Pulmonary artery endothelial cell (primary cell): ENCODE results near the gene AADACL3. TPM values are rescaled to one million over a fixed set of nuclear protein-coding genes. Genes with fewer than 3 reads are reported as not detected.
"Not testable (repeated sequence)": the region's sequence is repeated elsewhere in the genome, so short reads cannot be mapped to it uniquely, and the experiment has no call there.

Experiments
- DNase-seq: peaks from one replicate; pipeline ENCODE4 v3.0.0-alpha.2; 2011; ENCODE audit warnings: low read depth, low spot score
- total RNA-seq: library from RNA; depleted of rRNA; stranded (reverse); fragments of >200 nt; gene quantifications from 2 replicates; pipeline ENCODE4 v1.2.3, GENCODE V29; 2014

AADACL3 gene
- not detected in 2 replicates for total RNA-seq

DNA sequence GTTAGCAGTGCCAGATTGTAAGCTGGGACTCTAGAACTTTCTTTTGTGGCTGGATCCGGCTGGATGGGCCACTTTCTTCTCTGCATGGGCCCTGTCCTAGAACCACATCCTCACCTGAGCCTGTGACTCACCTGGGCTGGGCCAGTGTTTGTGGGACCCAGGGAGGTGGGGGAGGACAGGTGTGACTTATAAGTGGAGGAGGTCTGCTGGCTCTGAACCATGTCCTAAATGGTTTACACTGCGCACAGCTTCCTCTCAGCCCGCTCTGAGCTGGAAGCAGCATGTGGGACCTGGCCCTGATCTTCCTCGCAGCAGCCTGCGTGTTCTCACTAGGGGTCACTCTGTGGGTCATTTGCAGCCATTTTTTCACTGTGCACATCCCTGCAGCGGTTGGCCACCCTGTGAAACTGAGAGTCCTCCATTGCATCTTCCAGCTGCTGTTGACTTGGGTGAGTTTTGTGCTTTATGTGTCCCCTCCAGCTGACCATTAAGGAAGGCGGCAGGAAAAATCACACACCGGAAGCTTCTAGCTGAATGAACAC, at the start of gene AADACL3:
Gene AADACL3, plus strand, starts transcription at position 215 of the 542 bp plus-strand sequence. Its CDS starts 67 bp downstream, at position 282.
- DNase-seq, result no peak

- DNase-seq, result no peak
Observed at GRCh38 chr1:12666141-12666735, 49.7 kb upstream of the AADACL3 start.

- no peak for DNase-seq
Observed at GRCh38 chr1:12669529-12670068, 46.3 kb upstream of the AADACL3 start.

- DNase-seq, result no peak
Observed at GRCh38 chr1:12674358-12674757, 41.6 kb upstream of the AADACL3 start.

DNA sequence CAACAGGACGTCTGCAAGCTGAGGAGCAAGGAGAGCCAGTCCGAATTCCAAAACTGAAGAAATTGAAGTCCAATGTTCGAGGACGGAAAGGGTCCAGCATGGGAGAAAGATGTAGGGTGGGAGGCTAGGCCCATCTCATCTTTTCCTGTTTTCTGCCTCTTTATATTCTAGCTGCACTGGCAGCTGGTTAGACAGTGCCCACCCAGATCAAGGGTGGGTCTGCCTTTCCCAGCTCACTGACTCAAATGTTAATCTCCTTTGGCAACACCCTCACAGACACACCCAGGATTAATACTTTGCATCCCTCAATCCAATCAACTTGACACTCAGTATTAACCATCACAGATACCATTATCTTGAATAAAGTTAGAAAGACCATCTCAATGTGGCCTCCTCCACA, 39.8 kb upstream of the AADACL3 start:
- DNase-seq, result not testable (repeated sequence)

GRCh38 chr1:12677565-12677964, 38.3 kb upstream of the AADACL3 start:
- DNase-seq, result no peak

GRCh38 chr1:12678350-12678749, 37.6 kb upstream of the AADACL3 start:
- no peak for DNase-seq

- DNase-seq, result no peak
Observed at GRCh38 chr1:12678820-12679219, 37.1 kb upstream of the AADACL3 start.

- no peak for DNase-seq
Observed at GRCh38 chr1:12690156-12690555, 25.8 kb upstream of the AADACL3 start.

GRCh38 chr1:12692967-12693782, 22.7 kb upstream of the AADACL3 start:
- no peak for DNase-seq

DNA sequence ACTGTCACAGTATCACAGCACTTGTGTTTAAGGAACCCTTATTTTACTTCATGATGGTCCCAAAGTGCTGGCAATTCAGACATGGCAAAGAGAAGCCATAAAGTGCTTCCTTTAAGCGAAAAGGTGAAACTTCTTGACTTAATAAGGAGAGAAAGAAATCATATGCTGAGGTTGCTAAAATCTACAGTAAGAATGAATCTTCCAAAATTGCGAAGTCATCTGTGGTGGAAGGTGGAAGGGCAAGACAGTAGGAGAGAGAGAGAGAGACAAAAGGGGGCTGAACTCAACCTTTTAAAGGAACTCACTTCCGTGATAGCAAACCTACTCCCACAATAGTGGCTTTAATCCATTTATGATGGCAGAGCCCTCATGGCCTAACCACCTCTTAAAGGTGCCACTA, 19.3 kb upstream of the AADACL3 start:
- no peak for DNase-seq

DNA sequence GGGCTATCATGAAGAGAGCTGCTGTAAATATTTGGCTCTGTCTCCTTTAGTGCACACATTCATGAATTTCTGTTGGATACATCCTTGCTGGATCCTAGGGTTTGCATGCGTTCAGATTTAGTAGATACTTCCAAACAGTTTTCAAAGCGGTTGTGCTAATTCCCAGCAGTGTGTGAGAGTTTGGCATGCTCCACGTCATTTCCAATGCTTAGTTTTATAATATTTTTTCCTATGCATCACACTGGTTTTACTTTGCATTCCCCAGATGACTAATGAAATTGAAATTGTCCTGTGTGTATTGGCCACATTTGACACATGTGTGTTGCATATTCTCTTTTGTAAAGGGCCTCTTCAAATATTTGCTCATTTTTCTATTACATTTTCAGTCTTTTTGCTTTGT, 18.5 kb upstream of the AADACL3 start:
- no peak for DNase-seq

DNA sequence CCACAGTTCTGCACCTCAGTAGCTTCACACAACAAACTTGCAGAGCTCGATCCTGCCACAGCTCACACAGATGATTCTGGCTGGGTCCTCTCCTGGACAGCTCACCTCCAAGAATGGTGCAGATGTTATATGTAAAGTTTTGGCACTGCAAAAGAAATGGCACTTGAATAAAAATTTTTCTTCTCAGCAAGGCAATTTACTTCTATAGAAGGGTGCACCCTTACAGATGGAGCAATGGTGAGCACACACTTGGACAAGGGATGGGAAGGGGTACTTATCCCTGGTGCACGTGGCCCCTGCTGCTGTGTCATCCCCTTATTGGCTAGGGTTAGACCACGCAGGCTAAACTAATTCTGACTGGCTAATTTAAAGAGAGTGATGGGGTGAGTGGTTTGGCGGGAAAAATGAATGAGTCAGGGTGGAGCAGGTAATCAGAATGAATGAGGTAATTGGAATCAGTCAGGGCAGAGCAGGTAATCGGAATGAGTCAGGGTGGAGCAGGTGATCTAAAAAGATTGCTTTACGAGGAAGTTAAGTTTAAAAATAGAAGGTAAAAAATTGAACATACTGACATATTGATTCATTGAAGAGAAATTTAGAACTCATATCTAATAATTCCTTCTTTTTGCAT, 12.0 kb upstream of the AADACL3 start:
- no peak for DNase-seq

DNA sequence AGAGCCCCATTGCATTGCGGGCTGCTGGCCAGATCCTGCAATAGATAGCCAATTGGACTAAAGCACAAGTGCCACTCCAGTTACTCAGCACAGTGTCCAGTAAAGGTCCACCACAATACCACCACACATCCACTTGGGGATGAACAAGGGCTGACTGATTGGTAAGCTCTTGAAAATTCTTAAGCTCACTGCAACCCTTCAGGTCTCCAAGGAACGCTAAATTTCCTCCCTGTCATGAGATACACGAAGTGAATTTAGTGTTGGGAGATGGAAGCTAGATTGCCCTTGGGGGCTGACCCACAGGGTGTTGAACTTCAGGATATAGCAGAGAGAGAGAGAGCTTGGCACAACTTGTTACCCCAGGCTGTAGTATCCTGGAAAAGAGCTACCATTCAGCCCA, 9.8 kb upstream of the AADACL3 start:
- no peak for DNase-seq

DNA sequence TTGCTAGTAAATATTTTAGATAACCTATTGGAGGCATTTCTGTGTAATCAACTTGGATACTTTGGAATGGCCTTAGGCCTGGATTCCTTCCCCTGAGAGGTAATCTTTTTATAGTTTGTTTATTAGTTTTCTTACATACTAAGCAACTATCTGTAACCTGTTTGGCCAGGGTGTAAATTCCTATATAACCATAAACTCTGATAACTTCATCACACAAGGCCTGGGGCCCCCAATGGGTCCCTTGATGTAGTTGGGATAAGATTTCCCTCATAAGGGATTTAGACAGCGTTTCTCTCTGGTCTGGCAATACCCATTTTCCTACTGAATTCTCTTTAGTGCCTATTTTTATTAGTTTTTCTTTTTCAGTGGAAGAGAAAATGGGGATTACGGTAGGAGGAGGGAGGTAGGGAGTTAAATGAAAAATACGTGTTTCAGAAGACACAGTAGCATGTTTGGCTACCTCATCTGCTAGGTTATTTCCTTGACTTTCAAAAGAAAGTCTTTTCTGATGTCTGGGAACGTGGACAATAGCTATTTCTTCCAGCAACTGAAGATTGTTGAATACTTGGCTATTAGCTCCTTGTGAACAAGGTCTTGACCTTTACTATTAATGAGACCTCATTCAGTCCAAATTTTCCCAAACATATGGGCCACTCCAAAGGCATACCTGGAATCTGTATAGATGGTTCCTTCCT, 7.4 kb upstream of the AADACL3 start:
- no peak for DNase-seq

DNA sequence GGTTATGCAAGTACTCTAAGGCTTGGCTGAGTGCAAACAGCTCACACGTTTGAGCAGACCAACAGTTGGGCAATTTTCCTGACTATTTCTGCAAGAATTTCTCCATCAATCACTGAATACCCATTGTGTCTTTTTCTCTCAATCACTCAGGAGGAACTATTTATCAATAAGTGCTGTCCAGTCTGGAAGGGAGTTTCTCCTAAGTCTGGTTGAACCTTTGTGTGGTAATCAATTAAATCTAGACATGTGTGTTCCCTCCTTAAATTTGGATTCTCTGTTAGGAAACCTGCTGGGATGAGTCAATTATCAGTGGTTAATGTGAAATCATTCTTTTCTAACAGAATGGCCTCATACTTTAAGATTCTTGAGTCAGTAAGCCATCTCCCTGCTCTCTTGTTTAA, 6.8 kb upstream of the AADACL3 start:
- no peak for DNase-seq

- no peak for DNase-seq
Observed at GRCh38 chr1:12709696-12710095, 6.2 kb upstream of the AADACL3 start.

DNA sequence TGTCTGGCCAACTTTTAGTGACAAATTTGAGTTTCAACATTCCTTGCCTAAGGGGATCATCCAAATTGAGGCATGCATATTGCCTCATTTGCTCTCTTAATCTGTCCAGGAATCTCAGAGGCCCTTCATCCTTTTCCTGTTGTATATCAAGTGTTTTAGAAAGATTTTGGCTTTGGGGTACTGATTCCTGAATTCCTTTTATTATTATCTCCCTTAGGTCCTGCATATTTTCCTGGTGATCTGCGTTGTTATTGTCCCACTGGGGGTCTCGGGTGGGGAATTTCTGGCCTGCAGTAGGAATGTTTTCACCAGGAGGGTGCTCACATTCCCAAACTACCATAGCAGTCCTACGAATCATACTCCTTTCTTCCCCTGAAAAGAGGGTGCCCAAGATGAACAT, 4.4 kb upstream of the AADACL3 start:
- no peak for DNase-seq

GRCh38 chr1:12712076-12712475, 3.8 kb upstream of the AADACL3 start:
- DNase-seq, result no peak

- no peak for DNase-seq
Observed at GRCh38 chr1:12712929-12713328, 3.0 kb upstream of the AADACL3 start.

DNA sequence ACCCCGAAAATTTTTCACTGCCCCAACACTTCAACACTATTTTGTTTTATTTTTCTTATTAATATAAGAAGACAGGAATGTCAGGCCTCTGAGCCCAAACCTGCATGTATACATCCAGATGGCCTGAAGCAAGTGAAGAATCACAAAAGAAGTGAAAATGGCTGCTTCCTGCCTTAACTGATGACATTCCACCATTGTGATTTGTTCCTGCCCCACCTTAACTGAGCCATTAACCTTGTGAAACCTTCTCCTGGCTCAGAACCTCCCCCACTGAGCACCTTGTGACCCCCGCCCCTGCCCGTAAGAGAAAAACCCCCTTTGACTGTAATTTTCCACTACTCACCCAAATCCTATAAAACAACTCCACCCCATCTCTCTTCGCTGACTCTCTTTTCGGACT, 2.3 kb upstream of the AADACL3 start:
- DNase-seq, result not testable (repeated sequence)
